HFFc6 (cell line): ENCODE data around the gene EIF1AY. TPM values are rescaled to one million over a fixed set of nuclear protein-coding genes. Genes with fewer than 3 reads are reported as not detected.
A peak's percentile ranks its signal among the peaks of the same experiment; 100 is the strongest.
"Not testable (repeated sequence)": the region's sequence is repeated elsewhere in the genome, so short reads cannot be mapped to it uniquely, and the experiment has no call there.

Experiments used
- DNase-seq: peaks from one replicate; pipeline ENCODE4 v3.0.0-alpha.2; 2018
- H3K27ac Mint-ChIP-seq: 2 replicates; pipeline ENCODE4 v1.8.0; 2020; ENCODE audit warnings: mild to moderate bottlenecking, mixed read lengths
- H3K27me3 Mint-ChIP-seq: 2 replicates; pipeline ENCODE4 v1.8.0; 2021; ENCODE audit warnings: mild to moderate bottlenecking, moderate library complexity, mixed read lengths; ENCODE audit not compliant: insufficient read depth
- H3K36me3 Mint-ChIP-seq: 2 replicates; pipeline ENCODE4 v1.8.0; 2021; ENCODE audit warnings: low read depth, mixed read lengths
- H3K4me1 Mint-ChIP-seq: 2 replicates; pipeline ENCODE4 v1.8.0; 2020; ENCODE audit warnings: low read depth, mixed read lengths
- H3K4me3 Mint-ChIP-seq: 2 replicates; pipeline ENCODE4 v1.8.0; 2020; ENCODE audit warnings: mild to moderate bottlenecking, moderate library complexity, mixed read lengths
- H3K9me3 Mint-ChIP-seq: 2 replicates; pipeline ENCODE4 v1.8.0; 2020; ENCODE audit warnings: mild to moderate bottlenecking, mixed read lengths
- CTCF ChIP-seq: fragments of 200-600 bp; sonication (generic); IDR thresholded peaks from 2 replicates; pipeline ENCODE4 v1.5.0; 2021; ENCODE audit warnings: antibody characterized with exemption, mild to moderate bottlenecking
- total RNA-seq, 6 experiments: library from RNA; stranded (reverse); fragmentation: NEBNext Ultra II Directional; extraction: Animal tissue kit (Norgen Biotek cat#: 25700); gene quantifications; 2 replicates in 1 of 6; 3 replicates in 5 of 6; pipeline ENCODE4 v1.2.3, GENCODE V29; 2021

EIF1AY gene
- total RNA-seq, 6 experiments from 2014 or later: 38.2 to 44.8 (median 40.0) TPM

- Mint-ChIP-seq H3K27ac (no peak overlapping the region), H3K9me3 (no peaks in the 10 kb centered on the region), H3K4me1 (no peaks in the 10 kb centered on the region), H3K27me3 (no peaks in the 10 kb centered on the region), H3K4me3 (no peak overlapping the region), H3K36me3 (no peaks in the 10 kb centered on the region)
- DNase-seq: peak; percentile 9
- TF ChIP-seq CTCF: no peak
Measured at GRCh38 chrY:20546071-20546470, 29.5 kb upstream of the EIF1AY start.

- H3K36me3 Mint-ChIP-seq: no peaks in the 10 kb centered on the region
- H3K9me3 Mint-ChIP-seq: no peaks in the 10 kb centered on the region
- no peak overlapping the region for H3K4me3 Mint-ChIP-seq
- no peaks in the 10 kb centered on the region for H3K27me3 Mint-ChIP-seq
- no peak for TF ChIP-seq CTCF
- DNase-seq: no peak
- no peaks in the 10 kb centered on the region for H3K4me1 Mint-ChIP-seq
- no peak overlapping the region for H3K27ac Mint-ChIP-seq
Measured at GRCh38 chrY:20549289-20549688, 26.3 kb upstream of the EIF1AY start.

- DNase-seq: no peak
- no peaks in the 10 kb centered on the region for H3K27me3 Mint-ChIP-seq
- H3K4me3 Mint-ChIP-seq: no peak overlapping the region
- TF ChIP-seq CTCF: no peak
- H3K4me1 Mint-ChIP-seq: no peaks in the 10 kb centered on the region
- H3K36me3 Mint-ChIP-seq: no peaks in the 10 kb centered on the region
- no peaks in the 10 kb centered on the region for H3K9me3 Mint-ChIP-seq
- H3K27ac Mint-ChIP-seq: no peak overlapping the region
Measured at GRCh38 chrY:20551840-20552239, 23.7 kb upstream of the EIF1AY start.

- not testable (repeated sequence) for H3K4me3 Mint-ChIP-seq, DNase-seq, H3K27me3 Mint-ChIP-seq, H3K36me3 Mint-ChIP-seq, H3K9me3 Mint-ChIP-seq, H3K27ac Mint-ChIP-seq, H3K4me1 Mint-ChIP-seq
Measured at GRCh38 chrY:20552764-20553323, 22.7 kb upstream of the EIF1AY start.

GRCh38 chrY:20555820-20556219 lies 19.8 kb upstream of the EIF1AY start:
- H3K27me3 Mint-ChIP-seq: no peaks in the 10 kb centered on the region
- DNase-seq: no peak
- H3K27ac Mint-ChIP-seq: no peak overlapping the region

GRCh38 chrY:20558677-20559076 lies 16.9 kb upstream of the EIF1AY start:
- Mint-ChIP-seq H3K9me3 (no peaks in the 10 kb centered on the region), H3K36me3 (no peaks in the 10 kb centered on the region), H3K4me3 (no peak overlapping the region), H3K4me1 (no peaks in the 10 kb centered on the region), H3K27me3 (no peaks in the 10 kb centered on the region), H3K27ac (no peak overlapping the region)
- peak; percentile 30 for DNase-seq
- TF ChIP-seq CTCF: peak; percentile 71

More at GRCh38 chrY:20555820-20556219, 19.8 kb upstream of the EIF1AY start:
- TF ChIP-seq CTCF: no peak
- Mint-ChIP-seq H3K4me3 (no peak overlapping the region), H3K9me3 (no peaks in the 10 kb centered on the region), H3K4me1 (no peaks in the 10 kb centered on the region), H3K36me3 (no peaks in the 10 kb centered on the region)
